ENCODE results near the gene RAB6A. TPM values are rescaled to one million over a fixed set of nuclear protein-coding genes. Genes with fewer than 3 reads are reported as not detected.

Gene RAB6A
- total RNA-seq, 3 donors from 2014 or later (not counting 1 experiment from before 2014, with no cell fraction given), result 72.2 to 107 (median 97.7) TPM

DNA sequence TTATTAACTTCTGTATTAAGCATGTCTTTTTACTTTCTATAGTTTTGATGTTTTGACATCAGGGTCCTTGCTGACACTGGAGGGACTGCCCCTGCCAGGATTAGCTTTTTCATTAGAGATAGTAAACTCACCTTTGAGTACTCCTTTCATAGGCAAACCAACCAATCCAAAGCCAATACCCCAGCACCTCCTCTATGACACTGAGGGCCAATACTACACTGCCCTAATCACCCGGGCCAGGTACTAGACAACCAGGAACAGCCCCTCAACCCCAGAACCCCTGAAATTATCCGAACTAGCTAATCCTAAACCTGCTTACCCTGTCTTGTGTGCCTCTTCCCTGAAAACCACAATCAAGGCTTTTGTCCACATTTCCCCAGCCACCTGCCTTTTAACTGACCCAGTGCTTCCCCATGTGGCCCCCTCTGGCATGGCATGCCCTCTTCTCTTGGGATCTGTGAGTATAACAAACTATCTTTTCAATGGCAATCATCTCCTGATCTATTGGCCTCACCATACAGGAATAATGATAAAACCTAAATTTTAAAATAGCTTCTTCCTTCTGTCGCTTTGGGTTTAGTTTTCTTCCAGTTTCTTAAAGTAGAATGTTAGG lies 31.2 kb downstream of the RAB6A start:
- H3K9me3 ChIP-seq (ENCODE audit: control insufficient read depth, insufficient read depth, low read length), result no peaks in the 10 kb centered on the region
- H3K27ac ChIP-seq (ENCODE audit: low read length), result no peak overlapping the region
- Mint-ChIP-seq H3K27ac (peak overlapping the region; percentile 42 to 56), H3K36me3 (no peaks in the 10 kb centered on the region), H3K4me1 (peaks cover 28 to 38% of the 10 kb centered on the region in 2 donors), H3K9me3 (no peaks in the 10 kb centered on the region), H3K27me3 (ENCODE audit: low read depth in 2 of 2) (no peaks in the 10 kb centered on the region), H3K4me3 (no peak overlapping the region)
- TF ChIP-seq, protein P1, sequence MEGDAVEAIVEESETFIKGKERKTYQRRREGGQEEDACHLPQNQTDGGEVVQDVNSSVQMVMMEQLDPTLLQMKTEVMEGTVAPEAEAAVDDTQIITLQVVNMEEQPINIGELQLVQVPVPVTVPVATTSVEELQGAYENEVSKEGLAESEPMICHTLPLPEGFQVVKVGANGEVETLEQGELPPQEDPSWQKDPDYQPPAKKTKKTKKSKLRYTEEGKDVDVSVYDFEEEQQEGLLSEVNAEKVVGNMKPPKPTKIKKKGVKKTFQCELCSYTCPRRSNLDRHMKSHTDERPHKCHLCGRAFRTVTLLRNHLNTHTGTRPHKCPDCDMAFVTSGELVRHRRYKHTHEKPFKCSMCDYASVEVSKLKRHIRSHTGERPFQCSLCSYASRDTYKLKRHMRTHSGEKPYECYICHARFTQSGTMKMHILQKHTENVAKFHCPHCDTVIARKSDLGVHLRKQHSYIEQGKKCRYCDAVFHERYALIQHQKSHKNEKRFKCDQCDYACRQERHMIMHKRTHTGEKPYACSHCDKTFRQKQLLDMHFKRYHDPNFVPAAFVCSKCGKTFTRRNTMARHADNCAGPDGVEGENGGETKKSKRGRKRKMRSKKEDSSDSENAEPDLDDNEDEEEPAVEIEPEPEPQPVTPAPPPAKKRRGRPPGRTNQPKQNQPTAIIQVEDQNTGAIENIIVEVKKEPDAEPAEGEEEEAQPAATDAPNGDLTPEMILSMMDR (IDR thresholded peaks at IDR 0.05), result peak; percentile 30
- peaks cover 4% of the 10 kb centered on the region for H3K36me3 ChIP-seq (ENCODE audit: control insufficient read depth, insufficient read depth, low read length)
- intact Hi-C loops (cut with micrococcal nuclease), result no loop called here
- DNase-seq (peak in 1 of 2 donors; percentile 9), ATAC-seq (peak in 1 of 3 donors; percentile 36)
- H3K27me3 ChIP-seq (ENCODE audit: control insufficient read depth, insufficient read depth, low read length), result no peaks in the 10 kb centered on the region
- no peaks in the 10 kb centered on the region for H3K4me1 ChIP-seq (ENCODE audit: control insufficient read depth, insufficient read depth, low read length)
- H3K4me3 ChIP-seq (ENCODE audit: low read length), result no peak overlapping the region
- WGBS (ENCODE audit: insufficient coverage), result 100% methylated on average over 3 of the region's 3 CpGs

DNA sequence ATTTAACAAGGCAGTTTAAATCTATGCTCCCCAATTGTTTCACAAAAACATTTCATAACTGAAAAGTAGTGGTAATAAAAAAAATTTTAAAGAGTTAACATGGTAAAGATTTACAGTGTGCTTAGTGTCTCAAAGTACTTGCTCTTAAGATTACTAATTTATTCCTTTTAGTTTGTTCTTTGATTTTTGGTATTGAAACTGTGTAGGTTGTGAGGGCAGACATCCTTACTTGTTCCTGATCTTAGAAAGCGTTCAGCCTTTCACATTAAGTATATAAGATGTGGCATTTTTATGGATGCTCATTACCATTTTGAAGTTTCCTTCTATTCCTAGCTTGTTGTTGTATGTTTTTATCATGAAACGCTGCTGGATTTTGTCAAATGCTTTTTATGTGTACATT lies 32.9 kb downstream of the RAB6A start:
- intact Hi-C loops (cut with micrococcal nuclease), result no loop called here
- Mint-ChIP-seq H3K4me3 (no peak overlapping the region), H3K27ac (no peak overlapping the region), H3K36me3 (no peaks in the 10 kb centered on the region), H3K27me3 (ENCODE audit: low read depth in 2 of 2) (no peaks in the 10 kb centered on the region), H3K4me1 (peaks cover 23 to 32% of the 10 kb centered on the region in 2 donors), H3K9me3 (no peaks in the 10 kb centered on the region)
- Histone ChIP-seq H3K9me3 (ENCODE audit: control insufficient read depth, insufficient read depth, low read length) (no peaks in the 10 kb centered on the region), H3K27me3 (ENCODE audit: control insufficient read depth, insufficient read depth, low read length) (no peaks in the 10 kb centered on the region), H3K27ac (ENCODE audit: low read length) (no peak overlapping the region), H3K36me3 (ENCODE audit: control insufficient read depth, insufficient read depth, low read length) (peaks cover 4% of the 10 kb centered on the region), H3K4me3 (ENCODE audit: low read length) (no peak overlapping the region), H3K4me1 (ENCODE audit: control insufficient read depth, insufficient read depth, low read length) (no peaks in the 10 kb centered on the region)
- ATAC-seq (no peak), DNase-seq (no peak)
- TF ChIP-seq, protein P1 (IDR thresholded peaks at IDR 0.05), result no peak
- no CpG with 5 or more reads among the region's 2 CpGs for WGBS (ENCODE audit: insufficient coverage)

DNA sequence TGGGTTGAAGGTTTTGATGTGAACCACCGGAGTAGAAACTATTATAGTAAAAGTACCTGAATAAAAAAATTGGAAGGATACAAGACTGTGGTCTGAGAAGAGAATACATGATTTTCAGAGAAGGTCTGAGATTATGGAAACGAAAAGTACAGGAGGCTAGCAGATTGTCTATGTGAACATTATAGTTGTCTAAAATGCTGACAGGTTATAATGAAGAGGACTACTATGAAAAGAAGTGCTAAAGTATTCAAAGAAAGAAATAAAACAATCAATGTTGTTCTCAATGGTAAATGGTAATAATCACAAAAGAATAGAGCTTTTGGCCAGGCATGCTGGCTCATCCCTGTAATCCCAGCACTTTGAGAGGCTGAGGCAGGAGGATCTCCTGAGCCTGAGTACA lies 34.0 kb downstream of the RAB6A start:
- Histone ChIP-seq H3K27ac (ENCODE audit: low read length) (no peak overlapping the region), H3K4me1 (ENCODE audit: control insufficient read depth, insufficient read depth, low read length) (no peaks in the 10 kb centered on the region), H3K36me3 (ENCODE audit: control insufficient read depth, insufficient read depth, low read length) (peaks cover 4% of the 10 kb centered on the region), H3K27me3 (ENCODE audit: control insufficient read depth, insufficient read depth, low read length) (no peaks in the 10 kb centered on the region), H3K9me3 (ENCODE audit: control insufficient read depth, insufficient read depth, low read length) (no peaks in the 10 kb centered on the region), H3K4me3 (ENCODE audit: low read length) (no peak overlapping the region)
- 100% methylated on average over 2 of the region's 2 CpGs for WGBS (ENCODE audit: insufficient coverage)
- peak overlapping the region; percentile 7 to 59 for H3K27ac Mint-ChIP-seq
- no peaks in the 10 kb centered on the region for H3K36me3 Mint-ChIP-seq
- H3K4me1 Mint-ChIP-seq, result peaks cover 26 to 34% of the 10 kb centered on the region in 2 donors
- ATAC-seq (no peak), DNase-seq (no peak)
- no peak overlapping the region for H3K4me3 Mint-ChIP-seq
- intact Hi-C loops (cut with micrococcal nuclease), result no loop called here
- H3K27me3 Mint-ChIP-seq (ENCODE audit: low read depth in 2 of 2), result no peaks in the 10 kb centered on the region
- H3K9me3 Mint-ChIP-seq, result no peaks in the 10 kb centered on the region
- TF ChIP-seq, protein P1 (IDR thresholded peaks at IDR 0.05), result no peak

DNA sequence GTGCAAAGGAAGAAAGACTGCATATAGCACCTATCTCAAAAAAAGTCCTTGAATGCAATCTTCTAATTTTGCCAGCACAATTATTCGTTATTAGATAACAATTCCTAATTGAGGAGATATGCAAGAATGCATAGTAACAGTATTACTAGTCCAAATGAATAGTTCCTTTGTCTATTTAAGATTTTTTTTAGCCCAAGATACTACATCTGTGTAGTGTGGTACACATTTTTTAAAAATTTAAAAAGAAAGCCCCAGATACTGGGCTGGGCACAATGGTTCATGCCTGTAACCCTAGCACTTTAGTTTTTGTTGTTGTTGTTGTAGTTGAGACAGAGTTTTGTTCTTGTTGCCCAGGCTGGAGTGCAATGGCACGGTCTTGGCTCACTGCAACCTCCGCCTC lies 43.7 kb downstream of the RAB6A start:
- Histone ChIP-seq H3K27me3 (ENCODE audit: control insufficient read depth, insufficient read depth, low read length) (no peaks in the 10 kb centered on the region), H3K4me1 (ENCODE audit: control insufficient read depth, insufficient read depth, low read length) (no peaks in the 10 kb centered on the region), H3K27ac (ENCODE audit: low read length) (no peak overlapping the region), H3K4me3 (ENCODE audit: low read length) (no peak overlapping the region), H3K36me3 (ENCODE audit: control insufficient read depth, insufficient read depth, low read length) (peaks cover 17% of the 10 kb centered on the region), H3K9me3 (ENCODE audit: control insufficient read depth, insufficient read depth, low read length) (no peaks in the 10 kb centered on the region)
- no peak overlapping the region for H3K4me3 Mint-ChIP-seq
- DNase-seq (no peak), ATAC-seq (no peak)
- no peaks in the 10 kb centered on the region for H3K9me3 Mint-ChIP-seq
- H3K27ac Mint-ChIP-seq, result peak overlapping the region; percentile 50 to 73
- WGBS (ENCODE audit: insufficient coverage), result 100% methylated on average over 2 of the region's 3 CpGs
- intact Hi-C loops (cut with micrococcal nuclease), result no loop called here
- peaks cover 7% of the 10 kb centered on the region for H3K36me3 Mint-ChIP-seq
- H3K27me3 Mint-ChIP-seq (ENCODE audit: low read depth in 2 of 2), result no peaks in the 10 kb centered on the region
- TF ChIP-seq, protein P1 (IDR thresholded peaks at IDR 0.05), result no peak
- peaks cover 20 to 32% of the 10 kb centered on the region in 2 donors for H3K4me1 Mint-ChIP-seq

All from natural killer cell (primary cell).